ENCODE data around the gene ZKSCAN3. TPM values are rescaled to one million over a fixed set of nuclear protein-coding genes. Genes with fewer than 3 reads are reported as not detected.
"Not testable (repeated sequence)": the region's sequence is repeated elsewhere in the genome, so short reads cannot be mapped to it uniquely, and the experiment has no call there.

Gene ZKSCAN3
- total RNA-seq, 2 experiments from 2014 or later, result 3.2 to 6.7 TPM

DNA sequence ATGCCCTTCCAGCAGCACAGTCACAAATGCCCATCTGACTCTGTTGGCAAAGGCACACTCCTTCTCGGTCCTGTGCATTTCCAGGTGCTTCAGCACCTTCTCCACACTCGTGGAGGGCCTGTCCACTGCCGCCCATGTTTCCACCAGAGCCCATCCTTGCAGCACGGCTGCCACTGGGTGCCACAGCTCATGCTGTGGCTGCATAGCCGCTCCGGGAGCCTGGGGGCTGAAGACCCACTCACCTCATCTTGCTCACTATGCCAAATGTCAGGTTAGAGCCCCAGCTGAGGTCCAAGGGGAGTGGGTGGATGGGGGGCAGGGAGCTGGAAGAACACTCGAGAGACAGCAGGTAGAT is 6.9 kb downstream of the ZKSCAN3 start:
- CTCF ChIA-PET (ENCODE audit: unreplicated experiment), result no interaction called here
- Histone ChIP-seq H3K4me2 (ENCODE audit: low read length) (no peak overlapping the region), H3K9me2 (ENCODE audit: insufficient read depth, low read length) (no peaks in the 10 kb centered on the region), H2AFZ (ENCODE audit: low read length) (no peak overlapping the region), H3K36me3 (ENCODE audit: insufficient read depth, low read length) (peaks cover 23% of the 10 kb centered on the region), H3K4me1 (ENCODE audit: insufficient read depth, low read length, poor library complexity, severe bottlenecking) (peaks cover 4% of the 10 kb centered on the region), H3K79me2 (ENCODE audit: insufficient read depth, low read depth, low read length) (no peaks in the 10 kb centered on the region), H3K9me3 (ENCODE audit: low read length) (peaks cover 35% of the 10 kb centered on the region), H4K20me1 (ENCODE audit: insufficient read depth, low read length) (no peaks in the 10 kb centered on the region), H3K27ac (ENCODE audit: low read depth, low read length, poor library complexity, severe bottlenecking) (no peak overlapping the region), H3K4me3 (ENCODE audit: low read depth, low read length, poor library complexity, severe bottlenecking) (no peak overlapping the region)
- intact Hi-C loops (cut with micrococcal nuclease; ENCODE audit: unreplicated experiment), result no loop called here
- no peak for TF ChIP-seq EZH2phosphoT487 (IDR thresholded peaks at IDR 0.05; ENCODE audit: borderline replicate concordance, low read depth, low read length)
- TF ChIP-seq, protein P1, sequence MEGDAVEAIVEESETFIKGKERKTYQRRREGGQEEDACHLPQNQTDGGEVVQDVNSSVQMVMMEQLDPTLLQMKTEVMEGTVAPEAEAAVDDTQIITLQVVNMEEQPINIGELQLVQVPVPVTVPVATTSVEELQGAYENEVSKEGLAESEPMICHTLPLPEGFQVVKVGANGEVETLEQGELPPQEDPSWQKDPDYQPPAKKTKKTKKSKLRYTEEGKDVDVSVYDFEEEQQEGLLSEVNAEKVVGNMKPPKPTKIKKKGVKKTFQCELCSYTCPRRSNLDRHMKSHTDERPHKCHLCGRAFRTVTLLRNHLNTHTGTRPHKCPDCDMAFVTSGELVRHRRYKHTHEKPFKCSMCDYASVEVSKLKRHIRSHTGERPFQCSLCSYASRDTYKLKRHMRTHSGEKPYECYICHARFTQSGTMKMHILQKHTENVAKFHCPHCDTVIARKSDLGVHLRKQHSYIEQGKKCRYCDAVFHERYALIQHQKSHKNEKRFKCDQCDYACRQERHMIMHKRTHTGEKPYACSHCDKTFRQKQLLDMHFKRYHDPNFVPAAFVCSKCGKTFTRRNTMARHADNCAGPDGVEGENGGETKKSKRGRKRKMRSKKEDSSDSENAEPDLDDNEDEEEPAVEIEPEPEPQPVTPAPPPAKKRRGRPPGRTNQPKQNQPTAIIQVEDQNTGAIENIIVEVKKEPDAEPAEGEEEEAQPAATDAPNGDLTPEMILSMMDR (conservative IDR thresholded peaks at IDR 0.05; ENCODE audit: low read length), result no peak
- no TSS peak for BruUV-seq (replicated peaks)
- no peak for DNase-seq (ENCODE audit: low spot score)
- POLR2A ChIA-PET, result interaction anchor here (0.9 to 1.2 kb wide), 2 partner anchors 219 to 232 kb away, joined by 3 read pairs; partner anchors contain the start of gene ZSCAN16

DNA sequence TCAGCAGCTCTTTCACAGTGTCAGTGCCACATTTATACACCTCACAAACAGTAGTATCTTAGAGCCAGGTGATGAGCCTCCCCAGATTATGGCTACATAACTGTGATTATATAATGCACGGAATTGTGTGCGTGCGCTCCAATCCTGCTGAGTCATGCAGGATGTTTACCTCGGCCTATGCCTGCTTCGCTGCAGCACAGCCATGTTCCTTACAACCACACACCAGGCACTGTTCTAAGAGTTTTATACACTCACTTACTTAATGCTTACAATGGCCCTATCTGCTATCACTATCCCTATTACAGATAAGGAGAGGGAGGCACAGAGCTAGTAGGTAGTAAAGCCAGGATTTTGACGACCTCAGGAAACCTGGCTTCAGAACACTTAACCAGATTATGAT is 7.3 kb downstream of the ZKSCAN3 start:
- BruUV-seq (replicated peaks), result no TSS peak
- Histone ChIP-seq H3K4me2 (ENCODE audit: low read length) (no peak overlapping the region), H2AFZ (ENCODE audit: low read length) (no peak overlapping the region), H3K79me2 (ENCODE audit: insufficient read depth, low read depth, low read length) (no peaks in the 10 kb centered on the region), H3K4me1 (ENCODE audit: insufficient read depth, low read length, poor library complexity, severe bottlenecking) (peaks cover 4% of the 10 kb centered on the region), H3K36me3 (ENCODE audit: insufficient read depth, low read length) (peaks cover 23% of the 10 kb centered on the region), H3K9me2 (ENCODE audit: insufficient read depth, low read length) (no peaks in the 10 kb centered on the region), H3K27ac (ENCODE audit: low read depth, low read length, poor library complexity, severe bottlenecking) (no peak overlapping the region), H3K9me3 (ENCODE audit: low read length) (peaks cover 35% of the 10 kb centered on the region), H4K20me1 (ENCODE audit: insufficient read depth, low read length) (no peaks in the 10 kb centered on the region), H3K4me3 (ENCODE audit: low read depth, low read length, poor library complexity, severe bottlenecking) (no peak overlapping the region)
- TF ChIP-seq, protein P1 (conservative IDR thresholded peaks at IDR 0.05; ENCODE audit: low read length), result no peak
- no peak for TF ChIP-seq EZH2phosphoT487 (IDR thresholded peaks at IDR 0.05; ENCODE audit: borderline replicate concordance, low read depth, low read length)
- ChIA-PET POLR2A (interaction anchor here (0.9 kb wide), 1 partner anchor 233 kb away, joined by 3 read pairs; the partner anchor contains the start of gene ZSCAN16), CTCF (ENCODE audit: unreplicated experiment) (no interaction called here)
- intact Hi-C loops (cut with micrococcal nuclease; ENCODE audit: unreplicated experiment), result no loop called here
- DNase-seq (ENCODE audit: low spot score), result peak; percentile 56

DNA sequence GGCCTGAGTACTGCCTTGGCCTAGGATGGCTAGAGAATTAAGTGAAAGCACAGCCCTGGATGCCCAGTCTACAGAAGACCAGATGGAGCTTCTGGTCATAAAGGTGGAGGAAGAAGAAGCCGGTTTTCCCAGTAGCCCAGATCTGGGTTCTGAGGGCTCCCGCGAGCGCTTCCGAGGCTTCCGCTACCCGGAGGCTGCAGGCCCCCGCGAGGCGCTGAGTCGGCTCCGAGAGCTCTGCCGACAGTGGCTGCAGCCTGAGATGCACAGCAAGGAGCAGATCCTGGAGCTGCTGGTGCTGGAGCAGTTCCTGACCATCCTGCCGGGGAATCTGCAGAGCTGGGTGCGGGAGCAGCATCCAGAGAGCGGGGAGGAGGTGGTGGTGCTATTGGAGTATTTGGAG is 9.8 kb downstream of the ZKSCAN3 start:
- CTCF ChIA-PET (ENCODE audit: unreplicated experiment); H3K27ac ChIP-seq (ENCODE audit: low read depth, low read length, poor library complexity, severe bottlenecking); H3K4me3 ChIP-seq (ENCODE audit: low read depth, low read length, poor library complexity, severe bottlenecking); H3K4me2 ChIP-seq (ENCODE audit: low read length); BruUV-seq (replicated peaks); DNase-seq (ENCODE audit: low spot score); H3K9me2 ChIP-seq (ENCODE audit: insufficient read depth, low read length); intact Hi-C loops (cut with micrococcal nuclease; ENCODE audit: unreplicated experiment); H2AFZ ChIP-seq (ENCODE audit: low read length); H3K4me1 ChIP-seq (ENCODE audit: insufficient read depth, low read length, poor library complexity, severe bottlenecking); H3K79me2 ChIP-seq (ENCODE audit: insufficient read depth, low read depth, low read length); H4K20me1 ChIP-seq (ENCODE audit: insufficient read depth, low read length): not testable (repeated sequence)
- H3K9me3 ChIP-seq (ENCODE audit: low read length), result peaks cover 22% of the 10 kb centered on the region
- peaks cover 14% of the 10 kb centered on the region for H3K36me3 ChIP-seq (ENCODE audit: insufficient read depth, low read length)
- POLR2A ChIA-PET, result interaction anchor here (1.9 kb wide), 1 partner anchor 12 kb away, joined by 5 read pairs; no protein-coding TSS in a partner anchor
